Fibroblast of skin of abdomen (primary cell): ENCODE measurements around the gene XDH.

Source experiments
- DNase-seq: peaks from one replicate; pipeline ENCODE4 v3.0.0-alpha.2; 2013

XDH gene

GRCh38 chr2:31402388-31402787, 12.2 kb downstream of the XDH start:
- peak; percentile 23 for DNase-seq

- peak; percentile 97 for DNase-seq
These were observed 13.0 kb downstream of the XDH start for GRCh38 chr2:31401580-31401979.

- no peak for DNase-seq
These were observed 15.7 kb downstream of the XDH start for GRCh38 chr2:31398881-31399280.

GRCh38 chr2:31397094-31397493, 17.4 kb downstream of the XDH start:
- DNase-seq = no peak

GRCh38 chr2:31390324-31390723, 24.2 kb downstream of the XDH start:
- peak; percentile 16 for DNase-seq

- DNase-seq = no peak
These were observed 25.8 kb downstream of the XDH start for GRCh38 chr2:31388736-31389135.

- no peak for DNase-seq
These were observed 26.7 kb downstream of the XDH start for GRCh38 chr2:31387850-31388249.

GRCh38 chr2:31386648-31387047, 27.9 kb downstream of the XDH start:
- no peak for DNase-seq

GRCh38 chr2:31386172-31386571, 28.4 kb downstream of the XDH start:
- DNase-seq = no peak

- DNase-seq = peak; percentile 94
These were observed 29.7 kb downstream of the XDH start for GRCh38 chr2:31384771-31385276.

GRCh38 chr2:31384351-31384750, 30.2 kb downstream of the XDH start:
- peak; percentile 93 for DNase-seq

- peak; percentile 35 for DNase-seq
These were observed 30.9 kb downstream of the XDH start for GRCh38 chr2:31383471-31384153.

GRCh38 chr2:31382452-31383120, 32.0 kb downstream of the XDH start:
- DNase-seq = peak; percentile 64

- no peak for DNase-seq
These were observed 32.9 kb downstream of the XDH start for GRCh38 chr2:31381601-31382000.

- no peak for DNase-seq
These were observed 34.3 kb downstream of the XDH start for GRCh38 chr2:31380243-31380642.

GRCh38 chr2:31379747-31380146, 34.8 kb downstream of the XDH start:
- DNase-seq = no peak

- no peak for DNase-seq
These were observed 35.6 kb downstream of the XDH start for GRCh38 chr2:31378791-31379501.

- no peak for DNase-seq
These were observed 36.2 kb downstream of the XDH start for GRCh38 chr2:31378389-31378788.

- no peak for DNase-seq
These were observed 41.4 kb downstream of the XDH start for GRCh38 chr2:31373127-31373526.

- no peak for DNase-seq
These were observed 42.4 kb downstream of the XDH start for GRCh38 chr2:31372097-31372496.

GRCh38 chr2:31371691-31372090, 42.9 kb downstream of the XDH start:
- no peak for DNase-seq

- DNase-seq = no peak
These were observed 47.8 kb downstream of the XDH start for GRCh38 chr2:31366733-31367132.

GRCh38 chr2:31365834-31366505, 48.6 kb downstream of the XDH start:
- DNase-seq = no peak
